Skeletal muscle cell (primary cell): ENCODE results near the gene FGF21.
"Not testable (repeated sequence)": the region's sequence is repeated elsewhere in the genome, so short reads cannot be mapped to it uniquely, and the experiment has no call there.

ENCODE experiments used
- DNase-seq: peaks from one replicate; pipeline ENCODE4 v3.0.0-alpha.2; 2010; ENCODE audit warnings: low read depth
- H3K4me3 ChIP-seq: 2 replicates; pipeline ENCODE4 v1.5.1; 2011; ENCODE audit warnings: low read depth, mild to moderate bottlenecking, control low read depth, low read length, moderate library complexity

FGF21 gene

DNA sequence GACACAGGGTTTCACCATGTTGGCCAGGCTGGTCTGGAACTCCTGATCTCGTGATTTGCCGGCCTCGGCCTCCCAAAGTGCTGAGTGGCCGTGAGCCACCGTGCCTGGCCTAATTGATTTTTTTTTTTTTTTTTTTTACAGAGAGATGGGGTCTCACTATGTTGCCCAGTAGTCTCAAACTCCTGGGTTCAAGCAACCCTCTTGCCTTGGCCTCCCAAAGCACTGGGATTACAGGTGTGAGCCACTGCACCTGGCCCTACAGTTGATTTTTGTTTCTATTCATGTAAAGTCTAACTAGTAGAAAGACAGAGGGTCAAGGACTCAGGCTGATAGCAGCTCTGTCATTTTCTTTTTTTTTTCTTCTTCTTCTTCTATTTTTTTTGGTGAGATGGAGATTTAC is 21.8 kb downstream of the FGF21 start:
- no peak for DNase-seq

GRCh38 chr19:48777720-48778119 is 22.4 kb downstream of the FGF21 start:
- DNase-seq = no peak
- no peak overlapping the region for H3K4me3 ChIP-seq

More for the DNA sequence above, 21.8 kb downstream of the FGF21 start:
- no peak overlapping the region for H3K4me3 ChIP-seq

GRCh38 chr19:48779636-48780035 is 24.3 kb downstream of the FGF21 start:
- DNase-seq = no peak
- H3K4me3 ChIP-seq = no peak overlapping the region

DNA sequence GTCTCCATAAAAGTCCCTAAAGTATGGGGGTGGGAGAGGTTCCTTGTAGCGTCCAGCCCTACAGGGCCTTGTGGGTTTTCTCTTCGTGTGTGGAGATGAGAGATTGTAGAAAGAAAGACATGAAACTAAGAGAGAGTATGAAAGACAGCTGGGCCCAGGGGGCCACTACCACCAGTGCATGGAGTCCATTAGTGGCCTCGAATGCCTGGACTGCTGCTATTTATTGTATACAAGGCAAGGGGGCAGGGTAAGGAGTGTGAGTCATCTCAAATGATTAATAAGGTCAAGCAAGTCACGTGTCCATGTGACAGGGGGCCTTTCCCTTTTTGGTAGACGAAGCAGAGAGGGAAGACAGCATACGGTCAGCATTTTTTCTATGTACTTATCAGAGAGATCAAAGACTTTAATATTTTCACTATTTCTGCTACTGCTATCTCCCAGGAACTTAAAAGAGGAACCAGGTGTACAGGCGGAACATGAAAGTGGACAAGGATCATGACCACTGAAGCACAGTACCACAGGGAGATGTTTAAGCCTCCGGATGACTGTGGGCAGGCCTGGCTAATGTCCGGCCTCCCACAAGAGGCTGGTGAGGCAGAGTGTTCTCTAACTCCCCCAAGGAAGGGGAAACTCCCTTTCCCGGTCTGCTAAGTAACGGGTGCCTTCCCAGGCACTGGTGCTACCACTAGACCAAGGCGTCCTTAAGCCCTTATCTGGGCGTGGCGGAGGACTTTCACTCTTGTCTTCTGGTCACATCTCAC is 25.5 kb downstream of the FGF21 start:
- no peak overlapping the region for H3K4me3 ChIP-seq
- DNase-seq = no peak

GRCh38 chr19:48784527-48784926 is 29.2 kb downstream of the FGF21 start:
- H3K4me3 ChIP-seq = no peak overlapping the region
- no peak for DNase-seq

GRCh38 chr19:48786422-48786821 is 31.1 kb downstream of the FGF21 start:
- H3K4me3 ChIP-seq, DNase-seq: not testable (repeated sequence)

GRCh38 chr19:48787331-48787730 is 32.0 kb downstream of the FGF21 start:
- not testable (repeated sequence) for H3K4me3 ChIP-seq, DNase-seq

DNA sequence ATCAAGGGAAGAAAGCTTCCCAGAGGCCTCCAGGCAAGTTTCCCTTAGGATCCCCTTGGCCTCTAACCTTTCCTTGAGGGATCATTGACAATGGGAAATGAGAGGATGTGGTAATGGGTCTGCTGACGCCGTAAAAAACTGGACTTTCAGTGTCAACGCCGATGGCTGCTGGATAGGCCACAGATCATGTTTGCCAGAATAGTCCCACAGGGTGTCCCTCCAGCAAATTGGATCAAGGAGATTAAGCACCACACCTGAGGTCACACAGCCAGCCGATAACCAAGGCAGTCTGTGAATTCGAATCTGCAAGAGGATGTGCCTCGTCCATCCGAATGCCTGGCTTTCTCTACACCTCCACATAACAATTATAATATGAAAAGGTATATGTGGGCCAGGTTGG is 37.9 kb downstream of the FGF21 start:
- H3K4me3 ChIP-seq = no peak overlapping the region
- no peak for DNase-seq

DNA sequence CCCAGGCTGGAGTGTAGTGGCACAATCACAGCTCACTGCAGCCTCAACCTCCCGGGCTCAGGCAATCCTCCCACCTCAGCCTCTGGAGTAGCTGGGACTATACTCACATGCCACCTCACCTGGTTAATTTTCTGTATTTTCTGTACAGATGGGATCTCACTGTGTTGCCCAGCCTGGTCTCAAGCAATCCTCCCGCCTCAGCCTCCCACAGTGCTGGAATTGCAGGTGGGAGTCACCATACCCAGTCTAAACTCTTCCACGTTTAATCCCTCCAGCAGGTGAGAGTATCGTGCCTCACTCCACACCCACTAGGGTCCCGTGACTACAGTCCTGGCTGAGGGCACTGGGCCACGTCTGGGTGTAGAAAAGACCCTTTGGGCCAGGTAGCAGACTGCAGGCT is 39.0 kb downstream of the FGF21 start:
- no peak for DNase-seq
- no peak overlapping the region for H3K4me3 ChIP-seq

DNA sequence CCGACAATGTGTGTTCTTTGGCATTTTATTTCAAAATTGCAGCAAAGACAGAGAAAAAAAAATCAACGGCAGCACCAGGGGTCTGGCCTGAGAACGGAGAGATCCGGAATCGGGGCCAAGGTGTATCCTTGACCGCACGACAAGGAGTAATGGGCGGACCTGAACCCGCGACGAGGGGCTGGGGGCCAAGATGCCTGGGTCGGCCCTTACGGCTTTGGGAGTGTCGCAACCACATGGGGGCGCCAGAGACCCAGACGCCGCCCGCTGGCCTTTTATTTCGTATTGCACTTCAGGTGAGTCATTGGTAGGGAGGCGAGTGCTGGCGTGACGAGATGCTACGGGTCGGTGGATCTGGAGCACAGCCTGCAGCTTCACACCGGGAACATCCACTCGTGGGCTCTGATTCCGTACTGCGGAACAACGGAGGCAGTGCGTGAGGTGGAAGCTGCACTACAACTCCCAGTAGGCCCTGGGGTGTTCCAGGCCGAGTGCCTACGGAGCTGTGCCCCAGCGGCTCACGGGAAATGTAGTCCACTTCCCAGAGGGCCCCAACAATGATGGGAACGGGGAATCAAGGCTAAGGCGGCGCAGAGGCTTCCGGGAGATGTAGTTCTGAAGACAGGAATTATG is 39.8 kb downstream of the FGF21 start:
- DNase-seq = peak; percentile 73
- peak overlapping the region; percentile 55 for H3K4me3 ChIP-seq

- H3K4me3 ChIP-seq = no peak overlapping the region
- DNase-seq = no peak
These were observed 40.4 kb downstream of the FGF21 start for GRCh38 chr19:48795685-48796070.

GRCh38 chr19:48796298-48797083 is 41.2 kb downstream of the FGF21 start:
- no peak overlapping the region for H3K4me3 ChIP-seq
- no peak for DNase-seq

GRCh38 chr19:48797103-48797502 is 41.8 kb downstream of the FGF21 start:
- no peak overlapping the region for H3K4me3 ChIP-seq
- DNase-seq = no peak

GRCh38 chr19:48798937-48799336 is 43.6 kb downstream of the FGF21 start:
- no peak for DNase-seq
- no peak overlapping the region for H3K4me3 ChIP-seq

DNA sequence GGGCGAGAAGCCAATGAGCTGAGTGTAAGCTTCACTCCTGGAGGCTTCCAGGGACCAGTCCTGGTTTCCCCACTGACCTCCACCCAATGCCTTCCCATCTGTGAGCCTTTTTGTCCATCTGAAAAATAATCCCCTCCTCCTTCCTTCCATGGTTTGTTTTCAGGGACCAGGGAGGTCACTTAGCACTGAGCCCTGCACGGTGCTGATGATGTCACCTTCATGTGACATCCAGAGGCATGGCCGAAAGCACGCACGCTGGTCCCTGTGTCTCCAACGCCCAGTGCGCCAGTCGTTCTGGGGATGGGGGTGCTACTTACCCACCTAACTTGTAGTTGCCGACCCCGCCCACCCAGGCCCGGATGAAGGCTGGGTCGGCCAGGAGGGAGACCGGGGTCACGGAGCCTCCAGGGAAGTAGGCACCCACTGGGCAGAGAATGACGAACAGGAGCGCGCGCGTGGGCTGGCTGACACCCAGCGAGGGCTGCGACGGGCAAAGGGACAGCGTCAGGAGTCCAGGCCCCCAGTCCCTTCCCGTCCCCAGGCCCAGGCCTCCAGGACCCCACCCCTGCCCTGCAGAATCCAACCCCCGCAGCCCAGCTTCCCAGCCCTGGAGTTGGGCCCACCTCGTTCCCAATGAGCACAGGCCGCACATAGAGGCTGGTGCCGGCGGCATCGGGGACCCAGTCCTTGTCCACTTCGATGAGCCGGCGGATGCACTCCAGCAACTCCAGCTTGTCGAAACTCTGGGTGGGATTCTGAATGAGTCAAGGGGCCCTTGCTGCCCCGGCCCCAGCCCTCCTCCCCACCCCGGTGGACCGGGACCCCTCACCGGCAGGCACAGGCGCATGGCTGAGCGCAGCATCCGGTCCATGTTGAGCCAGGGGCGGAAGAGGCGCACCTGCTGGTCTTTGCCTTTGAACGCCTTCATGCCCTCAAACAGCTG is 44.3 kb downstream of the FGF21 start:
- no peak for DNase-seq
- H3K4me3 ChIP-seq = no peak overlapping the region

DNA sequence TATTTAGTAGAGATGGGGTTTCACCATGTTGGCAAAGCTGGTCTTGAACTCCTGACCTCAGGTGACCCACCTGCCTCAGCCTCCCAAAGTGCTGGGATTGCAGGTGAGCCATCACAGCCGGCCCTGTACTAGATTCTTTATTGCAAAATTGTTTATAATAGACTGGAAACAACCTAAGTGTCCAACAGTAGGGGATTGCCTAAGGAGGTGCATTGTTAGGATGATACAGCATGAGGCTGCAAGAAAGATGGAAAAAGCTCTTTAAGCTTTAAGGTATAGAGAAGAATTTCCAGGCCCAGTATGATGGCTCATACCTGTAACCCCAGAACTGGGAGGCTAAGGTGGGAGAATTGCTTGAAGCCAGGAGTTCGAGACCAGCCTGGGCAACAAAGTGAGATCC is 47.3 kb downstream of the FGF21 start:
- no peak for DNase-seq
- H3K4me3 ChIP-seq = no peak overlapping the region

GRCh38 chr19:48804496-48804895 is 49.2 kb downstream of the FGF21 start:
- DNase-seq = no peak

GRCh38 chr19:48805452-48805851 is 50.1 kb downstream of the FGF21 start:
- H3K4me3 ChIP-seq = no peak overlapping the region
- no peak for DNase-seq

More at GRCh38 chr19:48804496-48804895, 49.2 kb downstream of the FGF21 start:
- no peak overlapping the region for H3K4me3 ChIP-seq

DNA sequence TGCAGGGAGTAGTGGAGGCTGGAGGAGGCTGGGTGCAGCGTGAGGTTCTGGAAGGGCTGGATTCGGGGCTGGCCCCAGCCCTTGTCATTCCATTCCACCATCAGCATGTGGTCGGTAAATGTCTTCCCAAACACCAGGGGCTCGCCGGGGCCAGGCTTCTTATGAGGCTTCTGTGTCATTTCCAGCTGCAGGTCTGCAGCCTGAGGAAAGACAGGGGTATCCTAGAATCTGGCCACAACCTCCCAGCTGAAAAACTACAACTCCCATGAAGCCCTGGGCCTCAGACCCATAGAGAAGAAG is 51.1 kb downstream of the FGF21 start:
- no peak overlapping the region for H3K4me3 ChIP-seq
- DNase-seq = no peak
